ENCODE data around the gene GPR158. TPM values are rescaled to one million over a fixed set of nuclear protein-coding genes. Genes with fewer than 3 reads are reported as not detected.

The GPR158 gene
- total RNA-seq, 1 experiment from 2014 or later, result 0.24 TPM

- H3K9ac ChIP-seq (ENCODE audit: extremely low read depth, insufficient read length, low read length), result no peak overlapping the region
- H3K4me2 ChIP-seq (ENCODE audit: insufficient read depth, insufficient read length, low read length), result no peak overlapping the region
- H4K20me1 ChIP-seq (ENCODE audit: control insufficient read depth, insufficient read depth, insufficient read length), result no peaks in the 10 kb centered on the region
- no peaks in the 10 kb centered on the region for H3K9me3 ChIP-seq (ENCODE audit: control insufficient read depth, low read depth, low read length)
- H3K27me3 ChIP-seq (ENCODE audit: insufficient read depth, low read length), result no peaks in the 10 kb centered on the region
- TF ChIP-seq, protein P1, sequence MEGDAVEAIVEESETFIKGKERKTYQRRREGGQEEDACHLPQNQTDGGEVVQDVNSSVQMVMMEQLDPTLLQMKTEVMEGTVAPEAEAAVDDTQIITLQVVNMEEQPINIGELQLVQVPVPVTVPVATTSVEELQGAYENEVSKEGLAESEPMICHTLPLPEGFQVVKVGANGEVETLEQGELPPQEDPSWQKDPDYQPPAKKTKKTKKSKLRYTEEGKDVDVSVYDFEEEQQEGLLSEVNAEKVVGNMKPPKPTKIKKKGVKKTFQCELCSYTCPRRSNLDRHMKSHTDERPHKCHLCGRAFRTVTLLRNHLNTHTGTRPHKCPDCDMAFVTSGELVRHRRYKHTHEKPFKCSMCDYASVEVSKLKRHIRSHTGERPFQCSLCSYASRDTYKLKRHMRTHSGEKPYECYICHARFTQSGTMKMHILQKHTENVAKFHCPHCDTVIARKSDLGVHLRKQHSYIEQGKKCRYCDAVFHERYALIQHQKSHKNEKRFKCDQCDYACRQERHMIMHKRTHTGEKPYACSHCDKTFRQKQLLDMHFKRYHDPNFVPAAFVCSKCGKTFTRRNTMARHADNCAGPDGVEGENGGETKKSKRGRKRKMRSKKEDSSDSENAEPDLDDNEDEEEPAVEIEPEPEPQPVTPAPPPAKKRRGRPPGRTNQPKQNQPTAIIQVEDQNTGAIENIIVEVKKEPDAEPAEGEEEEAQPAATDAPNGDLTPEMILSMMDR (conservative IDR thresholded peaks at IDR 0.05), result no peak
- no peaks in the 10 kb centered on the region for H3K23me2 ChIP-seq (ENCODE audit: insufficient read length, low read depth, low read length, poor library complexity, severe bottlenecking)
- H2BK12ac ChIP-seq (ENCODE audit: insufficient read length, low read depth, low read length), result no peak overlapping the region
- no peak overlapping the region for H3K56ac ChIP-seq (ENCODE audit: insufficient read length, low read depth, low read length)
- no peak overlapping the region for H3K27ac ChIP-seq (ENCODE audit: insufficient read length, low read depth, low read length)
- H4K8ac ChIP-seq (replicated peaks; ENCODE audit: insufficient read length, low read depth, low read length), result no peak overlapping the region
- H2AK5ac ChIP-seq (ENCODE audit: insufficient read length, low read length), result no peak overlapping the region
- Mint-ChIP-seq H3K36me3 (ENCODE audit: insufficient read depth in 1 of 3, low read depth in 3 of 3) (no peaks in the 10 kb centered on the region), H3K9me3 (no peaks in the 10 kb centered on the region), H3K4me1 (no peaks in the 10 kb centered on the region), H3K27ac (no peak overlapping the region), H3K27me3 (ENCODE audit: low read depth) (no peaks in the 10 kb centered on the region), H3K4me3 (no peak overlapping the region)
- H4K91ac ChIP-seq (ENCODE audit: insufficient read length, low read depth, low read length), result no peak overlapping the region
- H2BK15ac ChIP-seq (ENCODE audit: low read depth, low read length), result no peak overlapping the region
- no peak overlapping the region for H3K14ac ChIP-seq (ENCODE audit: insufficient read depth, low read length)
- no peak overlapping the region for H3K23ac ChIP-seq (ENCODE audit: insufficient read length, low read depth, low read length)
- no peak overlapping the region for H3T11ph ChIP-seq (ENCODE audit: low read length)
- H3K4me1 ChIP-seq (ENCODE audit: insufficient read depth, low read length), result no peaks in the 10 kb centered on the region
- H2BK120ac ChIP-seq (ENCODE audit: low read depth, low read length, poor library complexity, severe bottlenecking), result no peak overlapping the region
- no peaks in the 10 kb centered on the region for H3K79me2 ChIP-seq (ENCODE audit: insufficient read depth, low read length)
- H2BK5ac ChIP-seq (ENCODE audit: insufficient read length, low read length), result no peak overlapping the region
- H4K5ac ChIP-seq (ENCODE audit: insufficient read length, low read depth, low read length), result no peak overlapping the region
- H3K18ac ChIP-seq (ENCODE audit: insufficient read length, low read depth, low read length), result no peak overlapping the region
- no peak overlapping the region for H3K4ac ChIP-seq (ENCODE audit: low read depth, low read length)
- no CpG with 5 or more reads among the region's 3 CpGs for WGBS (ENCODE audit: extremely low coverage, insufficient read length, low lambda C conversion rate)
- H2AFZ ChIP-seq (ENCODE audit: low read length), result no peak overlapping the region
- no peak for DNase-seq
- no peaks in the 10 kb centered on the region for H3K79me1 ChIP-seq (ENCODE audit: insufficient read depth, low read depth, low read length, poor library complexity, severe bottlenecking)
- H2BK20ac ChIP-seq (ENCODE audit: low read depth, low read length, poor library complexity, severe bottlenecking), result no peak overlapping the region
These were observed 357.4 kb downstream of the GPR158 start for GRCh38 chr10:25532213-25532612.
